Ascending aorta (tissue), 2 donors: ENCODE data around the gene SLC1A2. TPM values are rescaled to one million over a fixed set of nuclear protein-coding genes. Genes with fewer than 3 reads are reported as not detected.

ENCODE experiments used
- DNase-seq, 2 donors: peaks; one replicate each; pipeline ENCODE4 v3.0.0-alpha.2; 2019; ENCODE audit warnings: low spot score in 2 of 2
- H3K27ac ChIP-seq, 2 donors: fragments of 200-600 bp; sonication (generic); one replicate each; pipeline ENCODE4 v1.5.1; 2016 to 2017; ENCODE audit warnings: mild to moderate bottlenecking in 1 of 2
- H3K27me3 ChIP-seq: fragments of 200-600 bp; sonication (generic); one replicate; pipeline ENCODE4 v1.5.1; 2017
- H3K36me3 ChIP-seq, 2 donors: fragments of 200-600 bp; sonication (generic); one replicate each; pipeline ENCODE4 v1.5.1; 2016
- H3K4me1 ChIP-seq, 2 donors: fragments of 200-600 bp; sonication (generic); one replicate each; pipeline ENCODE4 v1.5.1; 2016 to 2017; ENCODE audit warnings: mild to moderate bottlenecking in 1 of 2
- H3K4me3 ChIP-seq, 2 donors: fragments of 200-600 bp; sonication (generic); one replicate each; pipeline ENCODE4 v1.5.1; 2016 to 2017; ENCODE audit warnings: mild to moderate bottlenecking in 1 of 2
- H3K9me3 ChIP-seq, 2 donors: fragments of 200-600 bp; sonication (generic); one replicate each; pipeline ENCODE4 v1.5.1; 2016
- intact Hi-C: fragments of 100-400 bp; cut with DNase I; formaldehyde crosslinking; loops from one replicate; pipeline ENCODE4 v1.15.1; 2023
- total RNA-seq: library from RNA; depleted of rRNA; stranded (reverse); fragments of >200 nt; gene quantifications from one replicate; pipeline ENCODE4 v1.1.0, GENCODE V29; 2016
- TF ChIP-seq, protein P1 (sequence below), 3 experiments: fragments of 200-600 bp in 2 of 3; fragments of 450-650 bp in 1 of 3; sonication (generic) in 2 of 3; IDR thresholded peaks; one replicate each; pipeline ENCODE4 v1.5.1; 2016 to 2019; ENCODE audit warnings: antibody characterized with exemption in 3 of 3, mild to moderate bottlenecking in 1 of 3, moderate library complexity in 1 of 3

SLC1A2 gene
- total RNA-seq, 1 donor from 2014 or later = 0.32 TPM

DNA sequence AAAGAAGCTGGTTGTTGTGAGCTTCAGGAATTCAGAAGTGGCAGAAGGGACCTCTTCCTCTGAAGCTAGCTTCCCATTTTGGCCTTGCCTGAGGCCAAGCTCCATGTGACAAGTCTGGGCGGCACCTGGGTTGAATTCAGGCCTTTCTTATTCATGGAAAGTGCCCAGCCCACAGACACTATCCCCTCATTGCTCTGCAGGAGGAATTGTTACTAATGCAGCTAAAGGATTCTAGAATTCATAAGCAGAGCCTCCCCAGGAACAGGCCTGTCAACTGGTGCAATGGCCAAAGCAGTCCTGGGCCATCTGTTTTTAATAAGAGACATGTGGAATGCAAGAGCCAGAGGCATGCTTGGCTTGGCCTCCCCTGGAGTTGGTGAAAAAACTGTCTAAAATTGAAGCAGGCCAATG lies 71.4 kb downstream of the SLC1A2 start:
- H3K9me3 ChIP-seq = no peaks in the 10 kb centered on the region
- H3K27ac ChIP-seq = no peak overlapping the region
- H3K4me1 ChIP-seq = peaks cover 0 to 6% of the 10 kb centered on the region in 2 donors
- DNase-seq = no peak
- H3K4me3 ChIP-seq = no peak overlapping the region
- TF ChIP-seq, protein P1, sequence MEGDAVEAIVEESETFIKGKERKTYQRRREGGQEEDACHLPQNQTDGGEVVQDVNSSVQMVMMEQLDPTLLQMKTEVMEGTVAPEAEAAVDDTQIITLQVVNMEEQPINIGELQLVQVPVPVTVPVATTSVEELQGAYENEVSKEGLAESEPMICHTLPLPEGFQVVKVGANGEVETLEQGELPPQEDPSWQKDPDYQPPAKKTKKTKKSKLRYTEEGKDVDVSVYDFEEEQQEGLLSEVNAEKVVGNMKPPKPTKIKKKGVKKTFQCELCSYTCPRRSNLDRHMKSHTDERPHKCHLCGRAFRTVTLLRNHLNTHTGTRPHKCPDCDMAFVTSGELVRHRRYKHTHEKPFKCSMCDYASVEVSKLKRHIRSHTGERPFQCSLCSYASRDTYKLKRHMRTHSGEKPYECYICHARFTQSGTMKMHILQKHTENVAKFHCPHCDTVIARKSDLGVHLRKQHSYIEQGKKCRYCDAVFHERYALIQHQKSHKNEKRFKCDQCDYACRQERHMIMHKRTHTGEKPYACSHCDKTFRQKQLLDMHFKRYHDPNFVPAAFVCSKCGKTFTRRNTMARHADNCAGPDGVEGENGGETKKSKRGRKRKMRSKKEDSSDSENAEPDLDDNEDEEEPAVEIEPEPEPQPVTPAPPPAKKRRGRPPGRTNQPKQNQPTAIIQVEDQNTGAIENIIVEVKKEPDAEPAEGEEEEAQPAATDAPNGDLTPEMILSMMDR (IDR thresholded peaks at IDR 0.05) = no peak
- intact Hi-C loops = no loop called here
- H3K27me3 ChIP-seq = no peaks in the 10 kb centered on the region
- no peaks in the 10 kb centered on the region for H3K36me3 ChIP-seq

DNA sequence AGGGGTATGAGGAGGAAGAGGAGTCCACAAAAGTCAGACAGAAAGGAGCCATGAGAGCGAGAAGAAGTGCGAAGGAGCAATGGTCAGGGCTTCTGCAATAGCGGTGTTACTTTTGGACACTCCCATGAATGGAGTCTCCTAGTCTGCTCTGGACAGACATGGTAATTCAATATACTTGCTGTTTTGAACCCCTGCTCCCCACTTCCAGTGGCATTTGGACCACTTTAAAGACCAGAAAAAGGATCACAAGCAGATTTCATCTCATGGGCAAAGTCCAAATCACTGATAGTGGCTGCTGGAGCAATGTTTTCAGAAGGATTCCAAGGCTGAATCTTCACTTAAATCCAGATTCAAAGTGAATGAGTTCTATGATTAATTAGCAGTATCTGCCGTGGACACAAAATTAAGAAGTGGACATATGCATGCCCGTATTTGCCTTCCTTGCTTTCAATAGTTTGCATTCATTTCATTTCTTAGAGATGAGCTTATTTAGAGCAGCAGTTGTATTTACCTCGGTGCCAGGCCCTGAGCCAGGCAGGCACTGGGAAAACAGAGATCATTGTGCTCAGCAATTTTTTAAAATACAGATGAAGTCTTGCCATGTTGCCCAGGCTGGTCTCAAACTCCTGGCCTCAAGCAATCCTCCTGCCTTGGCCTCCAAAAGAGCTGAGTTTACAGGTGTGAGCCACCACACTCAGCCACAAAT lies 72.0 kb downstream of the SLC1A2 start:
- Histone ChIP-seq H3K27ac (no peak overlapping the region), H3K9me3 (no peaks in the 10 kb centered on the region), H3K27me3 (no peaks in the 10 kb centered on the region), H3K4me3 (no peak overlapping the region), H3K36me3 (no peaks in the 10 kb centered on the region), H3K4me1 (peaks cover 0 to 6% of the 10 kb centered on the region in 2 donors)
- TF ChIP-seq, protein P1 (IDR thresholded peaks at IDR 0.05) = no peak
- no peak for DNase-seq
- intact Hi-C loops = no loop called here

DNA sequence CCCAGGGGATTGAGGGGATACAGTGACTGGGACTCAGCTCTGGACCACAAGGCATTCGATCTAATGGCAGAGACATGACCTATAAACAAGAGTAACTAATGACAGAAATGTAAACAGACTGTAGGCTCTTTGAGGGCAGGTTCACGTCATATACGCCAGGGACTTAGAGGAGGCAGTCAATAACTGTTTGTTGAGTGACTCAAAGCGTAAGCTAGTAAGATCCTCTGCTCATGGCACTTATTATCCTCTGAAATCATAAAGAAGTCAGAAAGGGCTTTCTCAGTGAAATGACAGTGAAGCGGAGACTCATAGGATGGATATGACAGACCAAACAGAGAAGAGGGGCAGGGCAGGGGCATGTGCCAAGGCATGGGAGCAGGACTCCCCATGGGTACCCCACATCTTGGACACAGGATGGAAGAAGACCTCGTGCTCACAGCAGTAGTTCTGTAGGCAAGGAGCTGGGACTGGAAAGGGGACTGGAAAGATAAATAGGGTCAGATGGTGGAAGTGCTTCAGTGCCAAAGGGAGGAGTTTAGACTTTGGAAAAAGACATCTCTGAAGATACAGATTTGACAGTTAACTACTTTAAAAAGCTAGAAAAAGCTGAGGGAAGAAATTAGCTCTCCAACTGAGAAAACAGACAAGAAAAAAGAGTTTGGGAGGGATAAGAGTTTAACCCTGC lies 72.7 kb downstream of the SLC1A2 start:
- Histone ChIP-seq H3K4me1 (peaks cover 0 to 6% of the 10 kb centered on the region in 2 donors), H3K9me3 (no peaks in the 10 kb centered on the region), H3K27me3 (no peaks in the 10 kb centered on the region), H3K36me3 (no peaks in the 10 kb centered on the region), H3K27ac (no peak overlapping the region), H3K4me3 (no peak overlapping the region)
- intact Hi-C loops = no loop called here
- no peak for DNase-seq
- TF ChIP-seq, protein P1 (IDR thresholded peaks at IDR 0.05) = no peak

DNA sequence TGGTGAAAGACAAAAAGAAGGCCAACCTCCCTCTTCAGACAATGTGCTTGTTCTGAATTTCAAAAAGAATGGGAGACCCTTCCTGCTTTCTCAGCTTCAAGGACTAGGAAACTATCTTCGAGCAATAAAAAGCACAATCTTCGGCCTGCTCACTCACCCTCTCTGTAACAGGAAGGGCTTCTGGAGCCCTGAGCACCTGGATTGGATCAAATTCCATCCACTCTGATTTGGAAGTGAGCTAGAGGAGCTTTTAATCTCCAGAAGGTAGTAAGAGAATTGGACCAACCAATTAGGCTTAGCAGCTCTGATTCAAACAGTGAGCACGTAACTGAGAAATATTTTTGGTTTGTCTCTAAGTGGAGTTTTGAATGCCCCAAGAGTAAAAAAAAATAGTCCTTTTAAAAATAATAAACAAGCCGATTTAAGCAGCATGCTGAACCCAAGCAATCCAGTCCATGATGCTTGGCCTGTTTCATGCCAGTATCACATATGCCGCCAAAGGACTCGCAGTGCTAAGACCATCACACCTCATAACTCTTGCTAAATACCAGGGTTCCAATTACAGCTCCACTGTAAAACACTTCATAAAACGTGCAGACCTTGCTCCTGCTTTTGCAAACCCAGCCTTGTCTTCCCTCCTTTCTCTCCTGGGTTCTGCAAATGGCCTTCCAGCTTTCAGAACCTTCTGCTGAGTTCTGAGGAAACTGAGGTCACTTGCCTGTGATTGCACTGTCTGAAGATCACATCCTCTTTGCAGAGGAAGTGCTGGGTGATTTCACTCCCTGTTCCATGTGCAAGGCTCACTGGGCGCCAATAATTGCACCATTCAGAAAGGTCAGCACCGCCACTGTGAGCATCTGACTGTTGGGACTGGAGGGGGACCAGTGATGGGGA lies 74.4 kb downstream of the SLC1A2 start:
- Histone ChIP-seq H3K4me3 (no peak overlapping the region), H3K36me3 (no peaks in the 10 kb centered on the region), H3K27ac (no peak overlapping the region), H3K27me3 (no peaks in the 10 kb centered on the region), H3K9me3 (no peaks in the 10 kb centered on the region), H3K4me1 (peaks cover 0 to 6% of the 10 kb centered on the region in 2 donors)
- DNase-seq = no peak
- TF ChIP-seq, protein P1 (IDR thresholded peaks at IDR 0.05) = no peak
- intact Hi-C loops = no loop called here

DNA sequence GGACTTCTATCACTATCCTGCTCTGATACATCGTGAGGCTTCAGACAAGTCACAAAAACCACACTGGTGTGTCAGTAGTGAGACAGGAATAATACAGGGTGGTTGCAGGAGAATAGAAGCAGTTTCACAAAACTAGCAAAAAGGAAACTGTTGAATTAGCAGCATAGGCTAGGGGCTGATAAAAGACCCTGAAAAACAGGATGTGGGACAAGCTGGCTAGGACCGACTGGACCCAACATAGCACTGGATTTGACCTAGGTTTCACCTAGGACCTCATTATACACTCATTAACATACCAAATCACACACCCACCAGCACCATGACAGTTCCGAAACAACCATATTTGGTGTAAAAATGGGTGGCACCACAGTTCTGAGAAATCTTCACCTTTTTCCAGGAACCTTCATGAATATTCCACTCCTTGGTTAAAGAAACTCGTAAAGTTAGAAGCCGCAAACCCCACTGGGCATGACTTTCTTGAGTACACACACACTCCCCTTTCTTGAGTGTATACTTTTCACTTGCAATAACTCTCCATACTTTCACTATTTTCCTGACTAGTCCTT lies 76.2 kb downstream of the SLC1A2 start:
- intact Hi-C loops = no loop called here
- no peak overlapping the region for H3K27ac ChIP-seq
- no peak for DNase-seq

More for the DNA sequence above, 76.2 kb downstream of the SLC1A2 start:
- Histone ChIP-seq H3K4me1 (peaks cover 0 to 6% of the 10 kb centered on the region in 2 donors), H3K27me3 (no peaks in the 10 kb centered on the region), H3K36me3 (no peaks in the 10 kb centered on the region), H3K4me3 (no peak overlapping the region), H3K9me3 (no peaks in the 10 kb centered on the region)
- TF ChIP-seq, protein P1 (IDR thresholded peaks at IDR 0.05) = no peak
